ENCODE data around the gene INF2. TPM values are rescaled to one million over a fixed set of nuclear protein-coding genes. Genes with fewer than 3 reads are reported as not detected.

Gene INF2
- total and polyA plus RNA-seq, 2 experiments from 2014 or later = 36.7 to 75.5 TPM

GRCh38 chr14:104664107-104664506 lies 25.3 kb upstream of the INF2 start (continued):
- TF ChIP-seq, protein P1, sequence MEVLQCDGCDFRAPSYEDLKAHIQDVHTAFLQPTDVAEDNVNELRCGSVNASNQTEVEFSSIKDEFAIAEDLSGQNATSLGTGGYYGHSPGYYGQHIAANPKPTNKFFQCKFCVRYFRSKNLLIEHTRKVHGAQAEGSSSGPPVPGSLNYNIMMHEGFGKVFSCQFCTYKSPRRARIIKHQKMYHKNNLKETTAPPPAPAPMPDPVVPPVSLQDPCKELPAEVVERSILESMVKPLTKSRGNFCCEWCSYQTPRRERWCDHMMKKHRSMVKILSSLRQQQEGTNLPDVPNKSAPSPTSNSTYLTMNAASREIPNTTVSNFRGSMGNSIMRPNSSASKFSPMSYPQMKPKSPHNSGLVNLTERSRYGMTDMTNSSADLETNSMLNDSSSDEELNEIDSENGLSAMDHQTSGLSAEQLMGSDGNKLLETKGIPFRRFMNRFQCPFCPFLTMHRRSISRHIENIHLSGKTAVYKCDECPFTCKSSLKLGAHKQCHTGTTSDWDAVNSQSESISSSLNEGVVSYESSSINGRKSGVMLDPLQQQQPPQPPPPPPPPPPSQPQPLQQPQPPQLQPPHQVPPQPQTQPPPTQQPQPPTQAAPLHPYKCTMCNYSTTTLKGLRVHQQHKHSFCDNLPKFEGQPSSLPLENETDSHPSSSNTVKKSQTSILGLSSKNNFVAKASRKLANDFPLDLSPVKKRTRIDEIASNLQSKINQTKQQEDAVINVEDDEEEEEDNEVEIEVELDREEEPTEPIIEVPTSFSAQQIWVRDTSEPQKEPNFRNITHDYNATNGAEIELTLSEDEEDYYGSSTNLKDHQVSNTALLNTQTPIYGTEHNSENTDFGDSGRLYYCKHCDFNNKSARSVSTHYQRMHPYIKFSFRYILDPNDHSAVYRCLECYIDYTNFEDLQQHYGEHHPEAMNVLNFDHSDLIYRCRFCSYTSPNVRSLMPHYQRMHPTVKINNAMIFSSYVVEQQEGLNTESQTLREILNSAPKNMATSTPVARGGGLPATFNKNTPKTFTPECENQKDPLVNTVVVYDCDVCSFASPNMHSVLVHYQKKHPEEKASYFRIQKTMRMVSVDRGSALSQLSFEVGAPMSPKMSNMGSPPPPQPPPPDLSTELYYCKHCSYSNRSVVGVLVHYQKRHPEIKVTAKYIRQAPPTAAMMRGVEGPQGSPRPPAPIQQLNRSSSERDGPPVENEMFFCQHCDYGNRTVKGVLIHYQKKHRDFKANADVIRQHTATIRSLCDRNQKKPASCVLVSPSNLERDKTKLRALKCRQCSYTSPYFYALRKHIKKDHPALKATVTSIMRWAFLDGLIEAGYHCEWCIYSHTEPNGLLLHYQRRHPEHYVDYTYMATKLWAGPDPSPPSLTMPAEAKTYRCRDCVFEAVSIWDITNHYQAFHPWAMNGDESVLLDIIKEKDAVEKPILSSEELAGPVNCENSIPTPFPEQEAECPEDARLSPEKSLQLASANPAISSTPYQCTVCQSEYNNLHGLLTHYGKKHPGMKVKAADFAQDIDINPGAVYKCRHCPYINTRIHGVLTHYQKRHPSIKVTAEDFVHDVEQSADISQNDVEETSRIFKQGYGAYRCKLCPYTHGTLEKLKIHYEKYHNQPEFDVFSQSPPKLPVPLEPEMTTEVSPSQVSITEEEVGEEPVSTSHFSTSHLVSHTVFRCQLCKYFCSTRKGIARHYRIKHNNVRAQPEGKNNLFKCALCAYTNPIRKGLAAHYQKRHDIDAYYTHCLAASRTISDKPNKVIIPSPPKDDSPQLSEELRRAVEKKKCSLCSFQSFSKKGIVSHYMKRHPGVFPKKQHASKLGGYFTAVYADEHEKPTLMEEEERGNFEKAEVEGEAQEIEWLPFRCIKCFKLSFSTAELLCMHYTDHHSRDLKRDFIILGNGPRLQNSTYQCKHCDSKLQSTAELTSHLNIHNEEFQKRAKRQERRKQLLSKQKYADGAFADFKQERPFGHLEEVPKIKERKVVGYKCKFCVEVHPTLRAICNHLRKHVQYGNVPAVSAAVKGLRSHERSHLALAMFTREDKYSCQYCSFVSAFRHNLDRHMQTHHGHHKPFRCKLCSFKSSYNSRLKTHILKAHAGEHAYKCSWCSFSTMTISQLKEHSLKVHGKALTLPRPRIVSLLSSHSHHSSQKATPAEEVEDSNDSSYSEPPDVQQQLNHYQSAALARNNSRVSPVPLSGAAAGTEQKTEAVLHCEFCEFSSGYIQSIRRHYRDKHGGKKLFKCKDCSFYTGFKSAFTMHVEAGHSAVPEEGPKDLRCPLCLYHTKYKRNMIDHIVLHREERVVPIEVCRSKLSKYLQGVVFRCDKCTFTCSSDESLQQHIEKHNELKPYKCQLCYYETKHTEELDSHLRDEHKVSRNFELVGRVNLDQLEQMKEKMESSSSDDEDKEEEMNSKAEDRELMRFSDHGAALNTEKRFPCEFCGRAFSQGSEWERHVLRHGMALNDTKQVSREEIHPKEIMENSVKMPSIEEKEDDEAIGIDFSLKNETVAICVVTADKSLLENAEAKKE (CRISPR knock-in tag; IDR thresholded peaks at IDR 0.05) = no peak
- TF ChIP-seq ZNF331 (CRISPR knock-in tag; IDR thresholded peaks at IDR 0.05; ENCODE audit: low read depth) = no peak
- TF ChIP-seq NANOG (IDR thresholded peaks at IDR 0.05; ENCODE audit: borderline replicate concordance) = no peak
- TF ChIP-seq CREB1 (CRISPR knock-in tag; IDR thresholded peaks at IDR 0.05; ENCODE audit: low read depth) = no peak
- TF ChIP-seq POLR2AphosphoS5 (IDR thresholded peaks at IDR 0.05; ENCODE audit: low read depth) = no peak

DNA sequence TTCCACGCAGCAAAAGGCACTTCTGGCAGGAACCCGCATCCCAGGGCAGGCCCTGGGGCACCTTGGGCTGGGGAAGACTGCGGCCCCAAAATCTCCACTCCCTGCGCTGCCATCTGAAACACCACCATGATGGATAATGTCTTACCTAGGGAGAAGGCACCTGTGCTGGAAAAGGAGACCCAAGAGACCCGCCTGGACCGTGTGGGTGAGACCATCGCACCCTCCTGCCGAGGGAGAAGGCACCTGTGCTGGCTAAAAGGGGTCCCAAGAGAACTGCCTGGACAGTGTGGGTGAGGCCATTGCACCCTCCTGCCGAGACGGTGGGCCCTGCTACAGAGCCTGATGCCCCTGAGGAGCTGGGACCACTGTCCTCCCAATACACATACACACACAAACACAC lies 24.8 kb upstream of the INF2 start:
- Mint-ChIP-seq H3K4me1 (peaks cover 12% of the 10 kb centered on the region), H3K27ac (no peak overlapping the region), H3K36me3 (ENCODE audit: low read depth) (no peaks in the 10 kb centered on the region; the same call in 2 of the 3 replicates), H3K9me3 (peaks cover 6% of the 10 kb centered on the region; the same call in 1 of the 3 replicates), H3K4me3 (no peak overlapping the region), H3K27me3 (ENCODE audit: insufficient read depth, low read depth, poor library complexity) (peaks cover 12% of the 10 kb centered on the region)
- Histone ChIP-seq H2AFZ (no peak overlapping the region), H3K27ac (ENCODE audit: low read depth) (no peak overlapping the region), H4K20me1 (replicated peaks; ENCODE audit: insufficient read depth) (no peaks in the 10 kb centered on the region), H3F3A (replicated peaks; ENCODE audit: low read depth) (no peaks in the 10 kb centered on the region), H3K4me2 (no peak overlapping the region), H3K9me2 (ENCODE audit: insufficient read depth) (no peaks in the 10 kb centered on the region), H3K4me1 (ENCODE audit: insufficient read depth) (peaks cover 10% of the 10 kb centered on the region), H3K79me2 (replicated peaks; ENCODE audit: insufficient read depth) (no peaks in the 10 kb centered on the region), H3K4me3 (no peak overlapping the region), H3K27me3 (ENCODE audit: insufficient read depth) (no peaks in the 10 kb centered on the region), H3K36me3 (ENCODE audit: insufficient read depth) (no peaks in the 10 kb centered on the region)
- DNase-seq (ENCODE audit: low spot score) (no peak), ATAC-seq (no peak)
- no peak for TF ChIP-seq STAT1 (IDR thresholded peaks at IDR 0.05; ENCODE audit: unreplicated experiment)
- TF ChIP-seq ZNF331 (CRISPR knock-in tag; IDR thresholded peaks at IDR 0.05; ENCODE audit: low read depth) = no peak
- TF ChIP-seq, protein P2, sequence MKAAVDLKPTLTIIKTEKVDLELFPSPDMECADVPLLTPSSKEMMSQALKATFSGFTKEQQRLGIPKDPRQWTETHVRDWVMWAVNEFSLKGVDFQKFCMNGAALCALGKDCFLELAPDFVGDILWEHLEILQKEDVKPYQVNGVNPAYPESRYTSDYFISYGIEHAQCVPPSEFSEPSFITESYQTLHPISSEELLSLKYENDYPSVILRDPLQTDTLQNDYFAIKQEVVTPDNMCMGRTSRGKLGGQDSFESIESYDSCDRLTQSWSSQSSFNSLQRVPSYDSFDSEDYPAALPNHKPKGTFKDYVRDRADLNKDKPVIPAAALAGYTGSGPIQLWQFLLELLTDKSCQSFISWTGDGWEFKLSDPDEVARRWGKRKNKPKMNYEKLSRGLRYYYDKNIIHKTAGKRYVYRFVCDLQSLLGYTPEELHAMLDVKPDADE (IDR thresholded peaks at IDR 0.05) = no peak
- no peak for TF ChIP-seq JUNB (IDR thresholded peaks at IDR 0.05; ENCODE audit: unreplicated experiment)
- TF ChIP-seq CREB1 (CRISPR knock-in tag; IDR thresholded peaks at IDR 0.05; ENCODE audit: low read depth) = no peak
- TF ChIP-seq, protein P1 (CRISPR knock-in tag; IDR thresholded peaks at IDR 0.05) = no peak
